NCI-H2081 (cell line): ENCODE measurements around the gene GRID2IP.
"Not testable (repeated sequence)": the region's sequence is repeated elsewhere in the genome, so short reads cannot be mapped to it uniquely, and the experiment has no call there.

ENCODE experiments used
- DNase-seq, 2 experiments: peaks; one replicate each; lab custom pipeline; 2025; lab: John Stamatoyannopoulos, UW

The GRID2IP gene

DNA sequence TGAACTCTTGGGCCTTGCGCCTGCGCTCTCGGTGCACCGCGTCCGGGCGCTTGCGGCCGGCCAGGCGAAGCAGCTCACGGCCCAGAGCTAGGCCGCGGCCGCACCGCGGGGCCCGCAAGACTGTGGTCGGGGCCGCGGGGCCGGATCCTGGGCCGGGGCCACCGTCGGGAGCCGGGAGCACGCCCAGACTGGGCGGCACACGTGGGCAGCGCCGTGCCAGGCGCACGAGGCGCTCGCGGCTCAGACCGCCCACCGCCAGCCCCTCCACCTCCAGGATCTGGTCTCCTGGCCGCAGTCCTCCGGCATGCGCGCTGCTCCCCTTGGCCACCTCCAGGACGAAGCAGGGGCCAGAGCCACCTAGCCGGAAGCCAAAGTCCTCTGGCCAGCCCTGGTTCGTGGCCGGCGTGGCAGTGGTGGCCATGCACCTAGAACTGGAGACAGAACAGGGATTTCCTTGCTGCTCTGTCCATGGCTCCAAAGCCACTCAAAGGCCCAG lies at the start of gene GRID2IP:
Gene GRID2IP, minus strand, starts transcription at position 446 of the 496 bp plus-strand sequence. Its CDS starts 25 bp downstream, at position 421.
- no peak for DNase-seq

GRCh38 chr7:6600093-6600492 lies 48.8 kb upstream of the GRID2IP start:
- no peak for DNase-seq

DNA sequence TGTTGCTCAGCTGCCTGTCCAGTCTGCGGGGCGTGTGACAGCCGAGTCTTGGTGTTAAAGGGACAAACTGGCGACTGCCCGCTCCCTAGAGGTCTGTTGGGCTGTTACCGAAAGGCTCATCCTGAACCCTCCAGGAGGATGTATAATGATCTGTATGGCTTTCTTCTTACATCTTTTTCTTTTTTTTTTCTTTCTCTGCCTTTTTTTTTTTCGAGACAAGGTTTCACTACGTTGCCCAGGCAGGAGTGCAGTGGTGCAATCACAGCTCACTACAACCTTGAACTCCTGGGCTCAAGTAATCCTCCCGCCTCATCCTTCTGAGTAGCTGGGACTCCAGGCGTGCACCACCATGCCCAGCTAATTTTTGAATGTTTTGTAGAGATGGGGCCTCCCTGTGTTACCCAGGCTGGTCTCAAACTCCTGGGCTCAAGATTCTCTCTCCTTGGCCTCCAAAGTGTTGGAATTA lies 39.4 kb upstream of the GRID2IP start:
- no peak for DNase-seq

- peak; percentile 82 to 89 for DNase-seq
Measured at GRCh38 chr7:6589829-6590644, 38.8 kb upstream of the GRID2IP start, which contains the start of gene INTS15. INTS15 (plus strand) TSS chr7:6590021; CDS start chr7:6590284, 263 bp downstream.

DNA sequence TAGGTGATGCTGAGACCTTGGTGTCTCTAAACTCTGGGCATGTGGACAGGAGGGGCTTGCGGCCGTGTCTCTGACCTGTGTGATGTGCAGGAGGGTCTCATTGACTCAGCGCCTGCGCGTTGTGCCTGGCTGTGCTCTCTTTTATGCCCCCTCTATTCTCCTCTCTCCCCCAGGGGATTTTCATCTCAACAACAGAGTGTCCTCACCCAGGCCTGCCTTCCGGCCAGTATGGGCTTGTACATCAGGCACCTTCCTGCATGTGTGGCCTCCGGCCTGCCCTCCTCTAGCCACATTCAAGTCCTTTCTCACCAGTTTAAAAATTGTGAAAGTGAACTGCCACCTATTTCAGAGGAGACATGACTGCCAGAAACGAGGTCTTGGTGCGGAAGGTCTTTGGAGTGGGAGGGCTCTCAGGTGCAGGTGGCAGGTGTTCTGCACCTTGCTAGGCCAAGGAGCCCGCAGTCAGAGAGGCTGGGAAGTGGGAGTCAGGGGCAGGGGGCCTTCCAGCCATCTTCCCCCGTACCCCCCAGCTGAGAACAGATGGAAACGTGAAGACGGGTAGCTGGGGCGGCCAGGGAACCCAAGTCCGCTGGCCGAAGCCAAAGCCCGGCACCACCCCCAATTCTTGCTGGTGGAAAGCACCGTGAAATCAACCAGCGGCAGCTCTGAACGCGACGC lies 38.0 kb upstream of the GRID2IP start:
- DNase-seq = no peak

GRCh38 chr7:6588566-6588965 lies 37.3 kb upstream of the GRID2IP start:
- no peak for DNase-seq

GRCh38 chr7:6585746-6586432 lies 34.6 kb upstream of the GRID2IP start:
- DNase-seq = not testable (repeated sequence)

- DNase-seq = no peak
Measured at GRCh38 chr7:6579446-6579845, 28.2 kb upstream of the GRID2IP start.

GRCh38 chr7:6578114-6579084 lies 27.1 kb upstream of the GRID2IP start:
- no peak for DNase-seq

- peak; percentile 92 to 95 for DNase-seq
Measured at GRCh38 chr7:6577369-6578113, 26.3 kb upstream of the GRID2IP start, which contains the start of gene ZDHHC4. ZDHHC4 (plus strand) TSS chr7:6577454; CDS start chr7:6580562, 3,108 bp downstream.

- peak in 1 of 2 experiments; percentile 10 for DNase-seq
Measured at GRCh38 chr7:6576867-6577368, 25.7 kb upstream of the GRID2IP start.

DNA sequence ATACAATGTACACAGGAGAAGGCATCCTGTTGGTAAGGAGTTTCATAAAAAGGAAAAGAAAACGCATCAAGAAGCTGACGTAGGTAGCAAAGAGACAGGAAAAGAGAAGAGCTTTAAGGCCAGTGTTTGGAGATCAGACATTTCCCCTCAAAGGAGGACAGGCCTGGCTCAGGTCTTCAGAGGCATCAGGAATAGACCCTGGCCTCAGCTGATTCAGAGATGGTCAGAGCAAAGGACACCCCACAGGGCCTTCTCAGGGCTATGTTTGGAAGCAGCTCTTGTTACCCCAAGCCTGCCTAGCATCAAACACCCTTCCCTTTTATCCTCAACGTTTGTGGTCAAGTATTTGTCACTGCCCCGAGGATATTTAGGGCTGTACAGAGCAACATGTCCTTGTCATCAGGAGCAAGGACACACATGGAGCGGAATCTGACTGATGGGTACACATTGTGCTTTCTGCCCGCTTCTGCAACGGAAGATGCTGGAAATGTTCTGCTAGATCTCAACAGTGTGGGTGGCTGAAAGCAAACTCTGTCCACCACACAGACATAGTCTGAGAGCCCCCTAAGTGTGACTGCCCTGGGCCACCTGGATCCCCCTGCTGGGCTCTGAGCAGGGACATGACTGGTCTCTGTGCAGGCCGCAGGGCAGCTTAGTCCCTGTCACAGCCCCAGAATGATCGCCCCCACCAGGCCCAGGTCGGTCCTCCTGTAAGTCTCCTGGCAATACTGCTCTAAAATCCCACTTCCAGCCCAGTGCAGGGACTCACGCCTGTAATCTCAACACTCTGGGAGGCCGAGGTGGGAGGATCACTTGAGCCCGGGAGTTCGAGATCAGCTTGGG lies 25.0 kb upstream of the GRID2IP start:
- no peak for DNase-seq

- DNase-seq = no peak
Measured at GRCh38 chr7:6575281-6576023, 24.2 kb upstream of the GRID2IP start.

DNA sequence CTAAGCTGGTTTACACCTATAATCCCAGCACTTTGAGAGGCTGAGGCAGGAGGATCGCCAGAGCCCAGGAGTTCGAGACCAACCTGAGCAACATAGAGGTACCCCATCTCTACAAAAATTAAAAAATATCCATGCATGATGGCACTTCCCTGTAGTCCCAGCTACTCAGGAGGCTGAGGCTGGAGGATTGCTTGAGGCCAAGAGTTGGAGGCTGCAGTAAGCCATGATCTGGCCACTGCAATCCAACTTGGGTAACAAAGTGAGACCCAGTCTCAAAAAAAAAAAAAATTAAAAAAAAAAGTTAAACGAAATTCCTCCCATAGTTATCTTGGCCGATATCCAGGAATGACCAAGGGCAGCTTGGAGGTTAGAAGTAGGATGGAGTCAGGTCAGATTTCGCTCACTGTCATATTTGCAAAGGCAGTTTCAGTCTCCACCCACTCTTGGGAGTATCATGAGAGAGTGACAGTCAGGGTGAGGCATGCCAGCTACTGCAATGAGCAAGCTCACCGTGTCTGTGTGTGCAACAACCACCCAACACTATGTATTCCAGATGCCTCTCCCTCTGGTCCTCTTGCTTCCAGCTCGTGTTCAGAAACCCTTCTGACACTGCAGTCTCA lies 20.0 kb upstream of the GRID2IP start:
- DNase-seq = no peak

DNA sequence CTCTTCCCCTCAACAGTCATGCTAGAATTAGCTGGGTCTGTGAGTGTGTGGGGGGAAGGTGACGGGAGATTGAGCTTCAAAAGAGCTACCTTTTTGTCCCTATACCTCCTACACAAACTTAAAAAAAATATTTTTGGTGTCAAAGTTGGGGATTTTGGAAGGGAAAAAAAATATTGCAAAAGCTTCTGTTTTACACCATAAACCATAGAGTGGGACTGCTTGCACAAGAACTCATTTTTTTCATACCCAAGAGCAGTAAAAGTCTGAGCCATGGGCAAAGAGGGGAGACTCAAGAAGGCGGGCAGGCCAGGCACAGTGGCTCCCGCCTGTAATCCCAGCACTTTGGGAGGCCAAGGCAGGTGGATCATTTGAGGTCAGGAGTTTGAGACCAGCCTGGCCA lies 16.6 kb upstream of the GRID2IP start:
- no peak for DNase-seq

- DNase-seq = no peak
Measured at GRCh38 chr7:6565655-6566054, 14.4 kb upstream of the GRID2IP start.

DNA sequence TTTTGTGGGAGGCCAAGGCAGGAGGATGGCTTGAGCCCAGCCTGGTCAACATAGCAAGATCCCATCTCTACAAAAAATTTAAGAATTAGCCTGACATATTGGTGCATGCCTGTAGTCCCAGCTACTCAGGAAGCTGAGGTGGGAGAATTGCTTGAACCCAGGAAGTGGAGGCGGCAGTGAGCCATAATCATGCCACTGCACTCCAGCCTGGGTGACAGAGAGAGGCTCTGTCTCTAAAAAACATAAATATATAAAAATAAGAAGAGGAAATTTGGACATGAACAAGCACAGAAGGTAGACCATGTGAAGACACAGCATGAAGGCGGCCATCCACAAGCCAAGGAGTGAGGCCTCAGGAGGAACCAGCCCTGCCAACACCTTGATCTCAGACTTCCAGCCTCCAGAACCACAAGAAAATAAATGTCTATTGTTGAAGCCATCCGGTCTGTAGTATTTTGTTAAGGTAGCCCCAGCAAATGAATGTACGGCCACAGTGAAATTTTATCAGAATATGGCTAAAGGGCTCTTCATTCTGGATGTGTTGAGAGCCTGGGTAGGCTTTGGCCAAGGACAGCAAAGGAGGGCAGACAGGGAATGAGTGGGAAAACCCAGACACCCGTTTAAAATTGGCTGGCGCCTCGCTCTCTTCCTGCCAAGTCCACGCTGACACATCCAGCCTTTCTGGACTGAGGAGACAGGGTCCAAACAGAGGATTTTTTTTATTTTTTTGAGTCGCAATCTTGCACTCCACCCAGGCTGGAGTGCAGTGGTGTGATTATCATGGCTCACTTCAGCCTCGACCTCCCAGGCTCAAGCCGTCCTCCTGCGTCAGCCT lies 12.9 kb upstream of the GRID2IP start:
- no peak for DNase-seq
